ENCODE data around the gene PACSIN2. TPM values are rescaled to one million over a fixed set of nuclear protein-coding genes. Genes with fewer than 3 reads are reported as not detected.
"Not testable (repeated sequence)": the region's sequence is repeated elsewhere in the genome, so short reads cannot be mapped to it uniquely, and the experiment has no call there.

PACSIN2 gene
- total RNA-seq, 1 donor from 2014 or later: 45.5 TPM

DNA sequence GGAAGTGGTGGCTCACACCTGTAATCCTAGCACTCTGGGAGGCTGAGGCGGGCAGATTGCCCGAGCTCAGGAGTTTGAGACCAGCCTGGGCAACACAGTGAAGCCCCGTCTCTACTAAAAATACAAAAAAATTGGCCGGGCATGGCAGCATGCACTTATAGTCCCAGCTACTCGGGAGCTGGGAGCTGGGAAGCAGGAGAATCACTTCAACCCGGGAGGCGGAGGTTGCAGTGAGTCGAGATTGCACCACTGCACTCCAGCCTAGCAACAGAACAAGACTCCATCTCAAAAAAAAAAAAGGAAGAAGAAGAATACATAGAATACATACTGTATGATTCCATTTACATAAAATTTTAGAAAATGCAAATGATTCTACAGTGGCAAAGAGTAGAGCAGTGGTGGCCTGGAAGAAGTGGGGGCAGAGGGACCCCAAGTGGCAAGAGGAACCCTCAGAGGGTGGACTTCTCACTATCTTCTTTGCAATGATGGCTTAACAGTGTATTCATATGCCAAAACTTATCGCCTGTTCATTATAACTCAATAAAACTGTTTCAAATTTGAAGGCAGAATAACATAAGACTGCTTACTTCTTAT, 22.0 kb downstream of the PACSIN2 start:
- DNase-seq (ENCODE audit: low read depth): no peak

DNA sequence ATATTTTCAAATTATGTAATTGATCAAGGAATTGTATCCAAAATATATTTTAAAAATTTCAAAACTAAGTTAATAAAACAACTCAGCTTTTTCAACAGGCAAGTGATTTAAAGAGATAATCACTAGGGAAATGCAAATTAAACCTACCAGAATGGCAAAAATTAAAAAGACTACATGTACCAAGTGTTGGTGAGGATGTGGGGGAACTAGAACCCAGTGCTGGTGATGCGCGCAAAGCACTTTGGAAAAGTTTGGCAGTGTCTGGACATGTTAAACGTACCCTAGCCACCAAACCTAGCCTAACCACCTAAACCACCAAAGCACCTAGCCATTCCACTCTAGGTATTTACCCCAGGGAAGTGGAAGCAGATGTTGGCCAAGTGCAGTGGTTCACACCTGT, 22.9 kb downstream of the PACSIN2 start:
- DNase-seq (ENCODE audit: low read depth): no peak

DNA sequence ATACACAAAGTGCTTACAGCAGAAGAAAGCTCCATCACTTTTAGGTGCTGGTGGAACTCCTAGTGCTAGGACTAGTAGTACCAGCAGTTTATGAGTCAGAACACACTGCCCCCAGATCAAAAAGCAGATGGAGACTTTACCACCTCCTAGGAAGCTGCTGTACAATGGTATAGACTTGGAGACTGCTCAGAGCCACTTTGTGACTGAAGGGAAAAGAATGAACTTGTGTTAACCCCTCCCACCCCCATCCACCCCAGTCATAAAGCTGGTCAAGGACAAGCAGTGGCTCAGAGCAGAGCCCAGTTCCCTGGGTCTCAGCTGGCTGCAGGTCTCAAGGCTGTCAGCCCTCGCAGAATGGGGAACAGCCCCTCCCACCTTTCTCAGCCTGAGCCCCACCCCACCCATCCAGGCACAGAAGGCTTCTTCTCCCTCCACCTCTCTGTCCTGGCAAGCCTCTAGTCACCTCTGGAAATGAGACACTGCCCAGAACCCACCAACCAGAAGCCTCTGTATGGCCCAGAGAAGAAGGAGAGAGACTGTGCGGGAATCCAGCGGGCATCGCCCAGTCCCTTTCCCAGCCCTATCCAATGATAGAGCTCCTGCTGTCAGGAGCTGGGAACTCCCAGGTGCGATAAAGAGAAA, 23.8 kb downstream of the PACSIN2 start:
- DNase-seq (ENCODE audit: low read depth): peak; percentile 39

DNA sequence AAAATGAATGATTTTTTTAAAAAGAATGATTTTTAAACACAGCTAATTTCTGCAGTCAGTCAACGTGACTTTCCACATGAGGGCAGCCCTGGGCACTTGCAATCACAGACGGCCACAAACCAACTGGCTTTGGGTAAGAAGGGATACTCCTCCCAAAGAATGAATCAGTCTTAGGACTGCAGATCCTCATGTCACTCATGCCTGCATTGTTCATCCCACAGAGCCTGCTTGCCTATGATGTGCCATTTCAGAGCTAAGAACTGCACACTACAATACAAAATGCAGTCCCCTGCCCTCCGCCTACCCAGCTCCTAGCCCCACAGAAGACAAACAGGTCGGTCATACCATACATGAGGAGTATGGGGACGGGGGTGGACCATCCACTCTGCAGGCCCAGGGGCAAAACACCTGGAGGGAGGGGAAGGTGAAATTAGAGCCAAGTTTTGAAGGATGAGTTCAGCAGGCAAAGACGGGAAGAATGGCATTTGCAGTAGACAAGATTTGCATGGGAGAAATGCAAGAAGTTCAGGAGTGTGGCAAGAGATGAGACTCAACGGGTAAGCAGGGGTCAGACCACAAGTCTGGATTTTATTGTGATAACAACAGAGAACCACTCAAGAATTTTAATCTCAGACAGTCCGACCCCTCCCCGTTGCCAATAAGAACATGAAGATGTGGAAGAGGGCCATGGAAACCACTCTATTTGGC, 24.7 kb downstream of the PACSIN2 start:
- peak; percentile 95 for DNase-seq (ENCODE audit: low read depth)

DNA sequence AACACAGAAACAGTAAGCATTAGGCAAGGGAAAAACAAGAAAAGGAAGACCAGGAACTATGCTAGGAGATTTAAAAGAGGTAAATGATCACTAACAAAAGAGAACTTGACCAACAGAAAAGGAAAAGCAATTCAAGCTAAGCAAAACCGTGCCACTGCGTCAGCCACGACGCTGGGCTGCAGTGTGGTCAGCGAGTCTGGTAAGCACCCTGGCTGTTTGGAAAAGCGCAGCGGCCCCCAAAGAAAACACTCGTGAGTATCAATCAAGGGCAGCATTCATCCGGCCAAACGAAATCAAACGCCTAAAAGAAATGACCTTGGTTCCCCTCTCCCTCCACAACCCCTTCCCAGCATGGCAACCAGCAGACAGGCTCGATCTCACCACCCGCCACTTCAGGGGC, 28.8 kb downstream of the PACSIN2 start:
- DNase-seq (ENCODE audit: low read depth): no peak

DNA sequence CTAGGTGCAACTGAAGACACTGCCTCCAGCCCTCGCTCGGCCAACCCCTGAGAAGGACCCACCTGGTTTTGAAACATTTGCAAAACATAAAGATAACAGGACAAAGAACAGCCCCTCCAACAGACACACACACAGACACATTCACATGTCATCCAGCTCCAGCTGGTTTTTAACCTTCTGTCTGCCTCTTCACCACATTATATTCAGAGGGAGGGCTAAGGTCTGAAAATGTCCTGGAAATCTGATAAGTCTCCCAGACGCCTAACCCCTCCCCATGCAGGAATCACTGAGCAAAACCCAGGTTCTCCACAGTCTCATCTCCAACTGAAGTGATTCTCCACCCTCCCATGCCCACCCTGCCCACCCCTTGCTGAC, 29.4 kb downstream of the PACSIN2 start:
- no peak for DNase-seq (ENCODE audit: low read depth)

DNA sequence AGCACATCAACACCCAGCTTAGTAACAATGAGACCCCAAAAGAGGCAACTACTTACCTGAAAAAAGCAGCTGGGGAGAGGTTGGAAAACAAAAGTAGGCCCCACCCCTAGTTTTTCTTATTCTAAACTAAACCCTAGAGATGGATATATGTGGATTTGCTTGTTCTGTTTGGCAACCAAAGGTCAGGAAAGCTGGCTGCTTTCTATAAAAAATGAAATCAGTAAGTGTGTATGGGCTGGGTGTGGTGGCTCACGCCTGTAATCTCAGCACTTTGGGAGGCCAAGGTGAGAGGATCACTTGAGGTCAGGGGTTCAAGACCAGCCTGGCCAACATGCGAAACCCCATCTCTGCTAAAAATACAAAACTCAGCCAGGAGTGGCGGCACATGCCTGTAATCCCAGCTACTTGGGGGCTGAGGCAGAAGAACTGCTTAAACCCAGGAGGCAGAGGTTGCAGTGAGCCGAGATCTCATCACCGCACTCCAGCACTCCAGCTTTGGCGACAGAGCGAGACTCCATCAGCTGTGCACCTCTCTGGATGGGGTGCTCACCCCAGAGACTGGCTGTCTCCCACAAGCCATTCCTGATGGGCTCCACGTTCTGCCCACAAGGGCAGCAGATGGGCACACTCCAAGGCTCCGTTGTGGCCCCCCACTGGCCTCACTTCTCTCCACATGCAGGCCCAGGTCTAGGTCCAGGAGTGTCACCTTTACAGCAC, 30.0 kb downstream of the PACSIN2 start:
- no peak for DNase-seq (ENCODE audit: low read depth)

DNA sequence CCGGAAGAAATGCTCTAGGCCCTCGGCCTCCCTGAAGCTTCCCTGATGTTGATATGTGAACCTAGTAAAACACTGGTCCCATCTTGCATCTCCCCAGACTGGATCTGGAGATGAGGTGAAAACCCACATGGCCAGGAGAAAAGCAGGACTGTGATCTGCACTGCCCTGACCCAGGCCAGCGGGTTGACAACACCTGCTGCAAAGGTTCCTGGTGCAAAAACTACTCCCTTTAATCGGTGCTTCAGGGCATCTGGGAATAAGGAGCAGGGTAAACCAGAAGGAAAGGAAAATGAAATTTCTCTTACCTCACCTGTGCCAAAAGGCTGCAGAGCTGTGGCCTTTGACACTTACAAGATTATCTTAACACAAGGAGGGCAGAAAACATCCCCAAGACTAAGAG, 30.6 kb downstream of the PACSIN2 start:
- DNase-seq (ENCODE audit: low read depth): no peak

DNA sequence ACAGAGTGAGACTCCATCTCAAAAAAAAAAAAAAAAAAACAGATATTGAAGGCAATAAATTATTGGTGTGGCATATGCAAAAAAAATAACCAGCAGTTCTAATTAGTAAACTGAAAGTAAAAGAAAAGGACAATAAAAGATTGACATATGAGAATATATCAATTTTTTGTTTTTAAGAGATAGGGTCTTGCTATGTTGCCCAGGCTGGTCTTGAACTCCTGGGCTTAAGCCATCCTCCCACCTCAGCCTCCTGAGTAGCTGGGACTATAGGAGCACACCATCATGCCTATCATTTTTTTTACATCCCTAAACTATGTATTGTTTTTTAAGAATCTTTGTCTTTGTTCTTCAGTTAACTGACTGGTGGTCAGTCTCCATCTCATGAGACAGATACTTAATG, 31.5 kb downstream of the PACSIN2 start:
- DNase-seq (ENCODE audit: low read depth): no peak

DNA sequence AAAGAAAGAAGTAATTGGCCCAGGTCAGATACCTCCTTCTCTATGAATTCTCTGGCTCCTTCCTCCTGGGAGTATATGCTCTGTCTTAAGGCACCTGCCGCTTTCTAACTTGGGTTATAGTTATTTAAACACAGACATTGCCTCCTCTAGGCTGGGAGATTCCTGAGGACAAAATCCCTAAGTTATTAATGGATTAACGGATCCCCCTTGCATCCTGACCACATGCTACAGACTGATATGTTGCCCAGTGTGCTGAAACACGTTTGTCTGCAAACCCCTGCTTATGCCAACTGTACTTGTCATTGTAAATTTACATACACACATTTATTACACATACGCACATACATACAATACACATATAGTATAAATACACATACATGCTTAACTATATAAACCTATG, 35.3 kb downstream of the PACSIN2 start:
- no peak for DNase-seq (ENCODE audit: low read depth)

DNA sequence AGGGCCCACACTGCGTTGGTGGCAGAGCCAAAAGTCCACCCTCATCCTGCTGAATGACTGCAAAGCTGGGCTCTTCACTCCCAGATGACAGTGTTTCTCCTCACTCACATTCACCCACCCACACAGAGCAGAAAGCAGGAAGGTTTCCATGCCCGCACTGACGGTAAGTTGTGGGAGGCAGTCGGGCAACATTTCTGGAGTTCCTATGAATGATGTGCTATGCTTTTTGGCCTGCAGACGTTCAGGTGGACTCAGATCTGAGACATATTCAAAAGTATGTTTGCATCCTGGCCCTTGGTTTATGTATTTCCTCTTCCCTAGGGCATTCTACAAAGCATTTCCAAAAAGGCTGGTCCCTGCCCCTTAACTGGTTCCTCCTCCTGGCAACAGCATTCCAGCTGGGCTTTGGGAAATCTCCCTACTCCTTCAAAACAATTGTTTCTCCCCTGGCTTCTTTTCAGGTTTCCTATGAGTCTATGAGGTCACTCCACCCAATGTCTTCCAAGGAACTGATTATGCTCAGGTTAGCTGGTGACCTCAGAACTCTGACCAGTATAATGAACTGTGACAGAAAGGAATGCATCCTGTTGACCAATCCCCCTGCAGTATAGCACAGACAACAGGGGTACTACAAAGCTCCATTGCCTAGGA, 36.4 kb downstream of the PACSIN2 start:
- peak; percentile 43 for DNase-seq (ENCODE audit: low read depth)

DNA sequence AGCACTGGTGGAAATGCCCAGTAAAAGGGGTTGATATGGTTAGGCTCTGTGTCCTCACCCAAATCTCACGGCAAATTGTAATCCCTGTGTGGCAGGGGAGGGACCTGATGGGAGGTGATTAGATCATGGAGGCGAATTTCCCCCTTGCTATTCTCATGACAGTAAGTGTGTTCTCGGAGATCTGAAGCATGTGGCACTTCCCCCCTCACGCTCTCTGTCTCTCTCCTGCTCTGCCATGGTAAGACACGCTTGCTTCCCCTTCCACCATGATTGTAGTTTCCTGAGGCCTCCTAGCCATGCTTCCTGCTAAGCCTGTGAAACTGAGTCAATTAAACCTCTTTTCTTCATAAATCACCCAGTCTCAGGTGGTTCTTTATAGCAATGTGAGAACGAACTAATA, 37.4 kb downstream of the PACSIN2 start:
- no peak for DNase-seq (ENCODE audit: low read depth)

DNA sequence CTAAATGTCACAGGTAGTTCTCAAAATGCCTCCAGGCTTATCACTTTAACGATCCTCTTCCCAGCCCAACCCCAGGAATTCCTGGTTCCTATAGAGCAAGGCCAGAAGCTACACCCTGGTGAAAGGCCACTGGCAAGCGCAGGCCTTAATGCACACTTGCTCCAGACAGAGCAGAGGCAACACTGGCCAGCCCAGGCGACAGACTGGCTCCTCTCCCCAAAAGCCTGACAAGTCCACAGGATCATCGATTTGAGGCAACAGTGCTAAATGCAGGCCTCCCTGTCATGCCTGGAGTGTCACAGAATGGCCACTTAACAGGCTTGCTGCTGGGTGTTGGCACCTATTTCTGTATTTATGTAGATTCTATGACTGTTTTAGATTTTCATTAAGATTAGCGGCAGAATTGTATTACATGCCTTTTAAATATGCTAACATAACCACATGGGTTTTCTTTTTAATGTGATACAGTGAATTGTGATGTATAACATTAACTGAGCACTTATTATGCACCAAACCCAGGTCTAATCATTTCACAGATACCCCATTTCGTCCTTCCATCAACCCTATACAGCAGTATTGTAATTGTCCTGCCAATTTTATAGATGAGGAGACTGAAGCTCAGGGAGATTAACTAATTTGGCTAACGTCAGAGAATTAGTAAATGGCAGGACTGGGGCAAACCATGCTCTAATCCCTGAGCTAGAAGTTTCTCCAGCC, 38.6 kb downstream of the PACSIN2 start:
- no peak for DNase-seq (ENCODE audit: low read depth)

DNA sequence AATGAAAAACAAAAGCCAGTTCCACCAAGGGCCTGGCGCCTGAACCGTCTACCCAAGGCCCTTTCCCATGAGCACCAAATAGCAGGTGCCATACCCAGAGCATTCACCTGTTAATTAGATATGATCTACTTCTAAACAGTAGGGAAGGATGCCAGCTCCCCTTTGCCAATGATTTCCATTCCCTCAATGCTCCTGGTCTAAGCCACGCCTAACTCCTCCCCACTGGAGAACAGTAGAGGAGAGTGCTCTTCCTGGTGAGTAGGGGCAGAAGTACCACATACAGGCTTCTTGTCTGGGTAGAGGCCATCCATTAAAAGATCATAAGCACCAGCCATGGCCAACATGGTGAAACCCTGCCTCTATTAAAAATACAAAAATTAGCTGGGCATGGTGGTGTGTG, 40.7 kb downstream of the PACSIN2 start:
- DNase-seq (ENCODE audit: low read depth): no peak

DNA sequence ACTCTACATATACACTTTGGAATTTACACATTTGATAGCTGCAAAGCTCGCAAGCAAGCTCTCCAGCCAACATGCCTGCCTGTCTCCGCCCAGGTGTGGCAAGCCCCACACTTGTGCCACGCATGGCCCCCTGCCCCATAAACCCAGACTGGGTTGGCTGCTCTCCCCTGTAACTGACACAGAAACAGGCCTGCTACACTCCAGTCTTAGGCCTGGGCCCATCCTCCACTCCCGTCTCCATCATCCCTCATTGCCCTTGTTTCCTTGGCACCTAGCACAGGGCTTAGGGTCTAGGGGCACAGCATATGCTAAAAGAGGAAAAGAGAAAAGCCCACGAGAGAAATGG, 41.4 kb downstream of the PACSIN2 start:
- DNase-seq (ENCODE audit: low read depth): no peak

DNA sequence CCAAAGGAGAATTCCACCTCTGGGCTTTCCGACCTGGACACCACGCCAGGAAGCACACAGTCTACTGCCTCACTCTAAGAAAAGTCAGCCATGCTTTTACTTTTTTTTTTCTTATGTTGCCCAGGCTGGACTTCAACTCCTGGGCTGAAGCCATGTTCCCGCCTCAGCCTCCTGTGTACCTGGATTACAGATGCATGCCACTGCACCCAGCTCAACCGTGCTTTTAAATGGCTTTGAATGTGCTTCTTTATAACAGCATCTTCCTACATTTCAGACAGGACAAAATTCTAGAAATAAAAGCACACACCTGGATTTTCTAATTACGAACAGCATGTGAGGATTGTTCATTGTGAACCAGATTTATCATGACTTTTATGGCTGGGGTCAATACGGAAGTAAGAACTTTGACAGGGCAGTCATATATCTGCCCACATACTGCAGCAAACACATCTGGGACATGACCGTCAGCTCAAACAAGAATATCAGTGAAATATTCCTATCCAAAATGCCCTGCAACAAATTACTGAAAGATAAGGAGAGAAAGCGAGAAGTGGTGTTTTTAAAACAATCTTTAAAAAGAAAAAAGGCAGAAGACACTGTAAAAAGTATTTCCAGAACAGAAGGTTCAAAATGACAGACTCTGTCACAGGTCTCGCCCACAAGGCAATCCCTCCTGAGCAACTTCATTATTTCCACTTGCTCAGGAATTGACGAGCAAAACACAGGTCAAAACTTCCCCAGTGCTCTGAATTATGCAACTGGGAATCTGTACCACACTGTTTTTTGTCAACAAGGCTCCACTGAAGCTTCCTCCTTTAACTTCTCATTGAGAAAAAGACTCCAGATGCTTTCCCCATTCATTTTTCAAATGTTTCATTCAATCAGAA, 42.1 kb downstream of the PACSIN2 start:
- no peak for DNase-seq (ENCODE audit: low read depth)

DNA sequence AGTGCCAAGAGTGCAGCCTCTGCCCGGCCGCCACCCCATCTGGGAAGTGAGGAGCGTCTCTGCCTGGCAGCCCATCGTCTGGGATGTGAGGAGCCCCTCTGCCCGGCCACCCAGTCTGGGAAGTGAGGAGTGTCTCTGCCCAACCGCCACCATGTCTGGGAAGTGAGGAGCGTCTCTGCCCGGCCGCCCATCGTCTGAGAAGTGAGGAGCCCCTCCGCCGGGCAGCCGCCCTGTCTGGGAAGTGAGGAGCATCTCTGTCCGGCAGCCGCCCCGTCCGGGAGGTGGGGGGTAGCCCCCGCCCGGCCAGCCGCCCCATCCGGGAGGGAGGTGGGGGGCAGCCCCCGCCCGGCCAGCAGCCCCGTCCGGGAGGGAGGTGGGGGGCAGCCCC, 43.5 kb downstream of the PACSIN2 start:
- DNase-seq (ENCODE audit: low read depth): not testable (repeated sequence)

DNA sequence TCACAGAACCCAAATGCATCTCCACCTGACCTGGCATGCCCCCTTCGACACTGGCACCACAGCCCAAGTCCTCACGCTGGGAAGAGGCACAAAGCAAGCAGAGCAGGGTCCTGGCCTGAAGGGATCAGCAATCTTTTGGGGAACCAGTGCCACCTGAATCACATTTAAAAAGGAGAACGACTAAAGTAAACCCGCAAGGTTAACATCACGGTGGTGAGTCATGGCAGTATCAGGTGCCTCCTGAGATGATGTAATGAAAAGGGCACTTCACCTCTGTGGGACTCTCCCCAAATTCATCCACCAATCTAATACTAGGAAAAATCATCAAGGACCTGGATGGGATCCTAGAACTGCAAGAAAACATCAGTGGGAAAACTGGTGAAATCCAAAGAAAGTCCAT, 44.9 kb downstream of the PACSIN2 start:
- no peak for DNase-seq (ENCODE audit: low read depth)

DNA sequence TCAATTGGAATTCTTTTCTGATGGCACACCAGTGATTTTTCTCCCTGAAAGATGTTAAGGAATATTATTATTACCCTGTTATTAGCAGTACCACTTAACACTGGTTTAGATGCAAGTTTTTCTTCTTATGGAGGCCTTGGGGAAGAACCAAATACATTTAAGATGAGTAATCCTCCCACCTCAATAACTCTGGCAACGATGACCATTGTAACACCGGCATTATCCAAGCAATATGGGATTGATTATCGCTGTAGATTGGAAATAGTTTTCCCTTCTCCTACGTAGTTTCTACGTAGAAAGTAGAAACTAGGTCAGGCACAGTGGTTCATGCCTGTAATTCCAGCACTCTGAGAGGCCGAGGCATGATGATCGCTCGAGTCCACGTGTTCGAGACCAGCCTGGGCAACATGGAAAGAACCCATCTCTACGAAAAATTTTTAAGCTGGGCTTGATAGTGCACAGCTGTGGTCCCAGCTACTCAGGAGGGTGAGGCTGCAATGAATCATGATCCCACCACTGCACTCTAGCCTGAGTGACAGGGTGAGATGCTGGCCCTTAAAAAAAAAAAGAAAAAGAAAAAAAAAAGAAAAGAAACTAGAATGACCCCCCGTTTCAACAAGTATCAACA, 45.5 kb downstream of the PACSIN2 start:
- DNase-seq (ENCODE audit: low read depth): no peak

DNA sequence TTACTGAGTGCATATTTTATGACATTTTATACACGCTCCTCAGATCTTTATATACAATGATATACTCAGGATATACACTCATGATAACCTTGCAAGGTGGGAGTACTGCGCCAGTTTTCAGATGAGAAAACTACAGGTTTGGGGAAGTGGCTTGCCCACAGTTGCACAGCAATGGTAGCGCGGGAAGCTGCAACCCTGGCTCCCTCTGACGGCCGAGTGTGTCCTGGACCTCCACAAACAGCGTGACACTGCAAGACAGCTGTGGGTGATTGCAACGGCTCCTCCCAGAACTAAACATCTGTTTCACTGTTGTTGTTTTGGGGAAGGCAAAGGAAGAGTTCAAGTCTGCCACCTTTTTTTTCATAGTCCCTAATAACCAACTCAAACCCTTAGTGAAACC, 47.0 kb downstream of the PACSIN2 start:
- peak; percentile 67 for DNase-seq (ENCODE audit: low read depth)
